ENCODE results near the gene DNM3.

Gene DNM3

GRCh38 chr1:171890131-171890530 is 48.8 kb downstream of the DNM3 start:
- TF ChIP-seq FOXM1 (IDR thresholded peaks at IDR 0.05; ENCODE audit: borderline replicate concordance) (no peak), ZNF384 (IDR thresholded peaks at IDR 0.05) (no peak)
- CTCF ChIA-PET, result no interaction called here
- POLR2A ChIA-PET, result no interaction called here
- no peak for DNase-seq (ENCODE audit: extremely low spot score)

- ChIA-PET POLR2A (no interaction called here), CTCF (no interaction called here)
- TF ChIP-seq FOXA1 (IDR thresholded peaks at IDR 0.05), result no peak
- TF ChIP-seq ELF4 (IDR thresholded peaks at IDR 0.05), result no peak
- TF ChIP-seq FOXM1 (IDR thresholded peaks at IDR 0.05; ENCODE audit: borderline replicate concordance), result no peak
- no peak for TF ChIP-seq ZNF384 (IDR thresholded peaks at IDR 0.05)
- no peak for TF ChIP-seq SP1 (IDR thresholded peaks at IDR 0.05)
- no peak for DNase-seq (ENCODE audit: extremely low spot score)
Observed at GRCh38 chr1:171896936-171897703, 55.8 kb downstream of the DNM3 start.

- ChIA-PET POLR2A (no interaction called here), CTCF (interaction anchor here (0.6 kb wide), 1 partner anchor 1531 kb away, joined by 3 read pairs; no protein-coding TSS in a partner anchor)
- DNase-seq (ENCODE audit: extremely low spot score), result peak; percentile 13
- TF ChIP-seq BHLHE40 (IDR thresholded peaks at IDR 0.05; ENCODE audit: borderline replicate concordance), result no peak
- no peak for TF ChIP-seq PKNOX1 (IDR thresholded peaks at IDR 0.05)
- no peak for TF ChIP-seq FOXA1 (IDR thresholded peaks at IDR 0.05)
- no peak for TF ChIP-seq NFRKB (IDR thresholded peaks at IDR 0.05)
- TF ChIP-seq LEF1 (IDR thresholded peaks at IDR 0.05; ENCODE audit: borderline replicate concordance), result no peak
- TF ChIP-seq TARDBP (IDR thresholded peaks at IDR 0.05), result no peak
- no peak for TF ChIP-seq FOXM1 (IDR thresholded peaks at IDR 0.05; ENCODE audit: borderline replicate concordance)
- TF ChIP-seq FOXK2 (IDR thresholded peaks at IDR 0.05), result no peak
- TF ChIP-seq ZNF384 (IDR thresholded peaks at IDR 0.05), result no peak
- no peak for TF ChIP-seq SP1 (IDR thresholded peaks at IDR 0.05)
- TF ChIP-seq HDGF (IDR thresholded peaks at IDR 0.05; ENCODE audit: borderline replicate concordance), result no peak
- no peak for TF ChIP-seq ELF4 (IDR thresholded peaks at IDR 0.05)
- no peak for TF ChIP-seq SUZ12 (IDR thresholded peaks at IDR 0.05)
- no peak for TF ChIP-seq L3MBTL2 (conservative IDR thresholded peaks at IDR 0.05)
- TF ChIP-seq ARNT (IDR thresholded peaks at IDR 0.05), result no peak
- TF ChIP-seq CTBP1 (IDR thresholded peaks at IDR 0.05; ENCODE audit: borderline replicate concordance), result no peak
Observed at GRCh38 chr1:171898941-171899340, 57.6 kb downstream of the DNM3 start.

GRCh38 chr1:171899838-171900237 is 58.5 kb downstream of the DNM3 start:
- no peak for DNase-seq (ENCODE audit: extremely low spot score)
- CTCF ChIA-PET, result no interaction called here
- POLR2A ChIA-PET, result no interaction called here
- no peak for TF ChIP-seq BHLHE40 (IDR thresholded peaks at IDR 0.05; ENCODE audit: borderline replicate concordance)
- no peak for TF ChIP-seq PKNOX1 (IDR thresholded peaks at IDR 0.05)
- TF ChIP-seq HDGF (IDR thresholded peaks at IDR 0.05; ENCODE audit: borderline replicate concordance), result no peak
- no peak for TF ChIP-seq ZNF384 (IDR thresholded peaks at IDR 0.05)
- no peak for TF ChIP-seq FOXM1 (IDR thresholded peaks at IDR 0.05; ENCODE audit: borderline replicate concordance)
- no peak for TF ChIP-seq FOXK2 (IDR thresholded peaks at IDR 0.05)
- no peak for TF ChIP-seq LEF1 (IDR thresholded peaks at IDR 0.05; ENCODE audit: borderline replicate concordance)
- TF ChIP-seq ARNT (IDR thresholded peaks at IDR 0.05), result no peak
- no peak for TF ChIP-seq ELF4 (IDR thresholded peaks at IDR 0.05)

GRCh38 chr1:171901245-171901644 is 59.9 kb downstream of the DNM3 start:
- no peak for TF ChIP-seq SP1 (IDR thresholded peaks at IDR 0.05)
- TF ChIP-seq FOXA1 (IDR thresholded peaks at IDR 0.05), result no peak
- TF ChIP-seq NFRKB (IDR thresholded peaks at IDR 0.05), result no peak
- TF ChIP-seq TARDBP (IDR thresholded peaks at IDR 0.05), result no peak
- TF ChIP-seq SUZ12 (IDR thresholded peaks at IDR 0.05), result no peak
- no peak for TF ChIP-seq FOXM1 (IDR thresholded peaks at IDR 0.05; ENCODE audit: borderline replicate concordance)
- TF ChIP-seq HDGF (IDR thresholded peaks at IDR 0.05; ENCODE audit: borderline replicate concordance), result no peak
- ChIA-PET POLR2A (no interaction called here), CTCF (interaction anchor here (0.7 kb wide), 1 partner anchor 35 kb away, joined by 4 read pairs; no protein-coding TSS in a partner anchor)
- DNase-seq (ENCODE audit: extremely low spot score), result no peak

GRCh38 chr1:171902527-171902926 is 61.2 kb downstream of the DNM3 start:
- CTCF ChIA-PET, result no interaction called here
- POLR2A ChIA-PET, result no interaction called here

More at GRCh38 chr1:171902527-171902926, 61.2 kb downstream of the DNM3 start:
- TF ChIP-seq SP1 (IDR thresholded peaks at IDR 0.05), result no peak
- TF ChIP-seq HDGF (IDR thresholded peaks at IDR 0.05; ENCODE audit: borderline replicate concordance), result no peak
- TF ChIP-seq ZNF384 (IDR thresholded peaks at IDR 0.05), result no peak
- no peak for TF ChIP-seq L3MBTL2 (conservative IDR thresholded peaks at IDR 0.05)
- TF ChIP-seq CTBP1 (IDR thresholded peaks at IDR 0.05; ENCODE audit: borderline replicate concordance), result no peak
- no peak for TF ChIP-seq NFRKB (IDR thresholded peaks at IDR 0.05)
- TF ChIP-seq FOXM1 (IDR thresholded peaks at IDR 0.05; ENCODE audit: borderline replicate concordance), result no peak
- TF ChIP-seq LEF1 (IDR thresholded peaks at IDR 0.05; ENCODE audit: borderline replicate concordance), result no peak
- no peak for TF ChIP-seq FOXK2 (IDR thresholded peaks at IDR 0.05)
- TF ChIP-seq PKNOX1 (IDR thresholded peaks at IDR 0.05), result no peak
- no peak for TF ChIP-seq BHLHE40 (IDR thresholded peaks at IDR 0.05; ENCODE audit: borderline replicate concordance)
- TF ChIP-seq SUZ12 (IDR thresholded peaks at IDR 0.05), result no peak
- no peak for TF ChIP-seq FOXA1 (IDR thresholded peaks at IDR 0.05)
- no peak for TF ChIP-seq ELF4 (IDR thresholded peaks at IDR 0.05)
- no peak for TF ChIP-seq TARDBP (IDR thresholded peaks at IDR 0.05)
- no peak for TF ChIP-seq ARNT (IDR thresholded peaks at IDR 0.05)
- DNase-seq (ENCODE audit: extremely low spot score), result no peak
